T-helper 2 cell treated with Interferon-gamma antibody and Interleukin-4, amounts not matched to agents 100 ng/mL and 5 ng/mL, for 36 hours (primary cell): ENCODE results near the gene PRSS56. TPM values are rescaled to one million over a fixed set of nuclear protein-coding genes. Genes with fewer than 3 reads are reported as not detected.

ENCODE experiments used
- intact Hi-C: fragments of 100-400 bp; cut with micrococcal nuclease; formaldehyde crosslinking; loops from one replicate; pipeline ENCODE4 v1.15.1; 2023
- total RNA-seq: library from RNA; stranded (reverse); gene quantifications from 2 replicates; pipeline ENCODE4 v1.2.3, GENCODE V29; 2022

PRSS56 gene
- not detected in 2 replicates for total RNA-seq

DNA sequence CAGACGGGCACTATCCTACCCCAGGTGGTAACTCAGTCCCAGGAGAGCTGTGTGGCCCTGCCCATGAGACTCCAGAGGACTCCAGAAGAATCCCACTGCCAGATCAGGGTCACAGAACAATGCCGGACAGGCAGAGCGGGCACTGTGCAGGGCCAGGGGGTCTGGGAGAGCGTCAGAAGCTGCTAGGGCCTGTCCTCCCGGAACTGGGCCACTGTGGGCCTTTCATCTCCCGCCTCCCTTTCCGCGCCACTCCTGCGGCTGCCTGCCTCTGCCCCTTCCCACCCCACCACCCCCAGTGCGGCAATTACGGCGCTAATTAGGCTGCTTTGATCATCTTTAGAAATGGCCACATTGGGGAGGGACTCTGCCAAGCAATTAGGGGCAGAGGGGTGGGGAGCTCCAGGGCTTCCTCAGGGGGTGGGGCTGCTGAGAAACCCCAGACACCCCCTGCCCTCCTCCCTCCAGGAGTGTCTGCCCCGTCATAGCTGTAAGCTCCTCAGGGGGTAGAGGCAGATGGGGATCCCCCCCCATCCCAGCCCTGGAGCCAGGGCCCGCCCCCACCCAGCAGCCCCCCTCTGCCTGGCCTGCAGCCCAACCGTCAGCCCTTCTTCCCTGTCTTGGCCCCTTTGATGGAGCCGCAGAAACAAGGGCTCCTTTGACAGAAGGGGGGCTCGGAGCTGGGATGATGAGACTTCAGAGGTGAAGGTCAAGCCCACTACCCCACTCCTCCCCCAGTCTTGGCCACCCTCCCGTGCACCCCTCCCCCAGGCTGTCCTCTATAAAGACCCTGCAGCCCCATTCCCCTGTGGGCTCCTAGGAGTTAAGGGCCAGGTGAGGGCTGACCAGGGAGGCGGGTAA is at the start of gene PRSS56:
TSS of gene PRSS56 (plus strand) at position 808 of the 858 bp plus-strand sequence. CDS start 211 bp downstream, outside the sequence.
- intact Hi-C loops, result loop anchor here (5.0 to 10.0 kb wide), 2 partner anchors 78 to 615 kb away; no protein-coding TSS in a partner anchor

- intact Hi-C loops, result no loop called here
These were observed 46.7 kb upstream of the PRSS56 start for GRCh38 chr2:232473467-232473890.

- intact Hi-C loops, result no loop called here
These were observed 44.1 kb upstream of the PRSS56 start for GRCh38 chr2:232476045-232476444.

DNA sequence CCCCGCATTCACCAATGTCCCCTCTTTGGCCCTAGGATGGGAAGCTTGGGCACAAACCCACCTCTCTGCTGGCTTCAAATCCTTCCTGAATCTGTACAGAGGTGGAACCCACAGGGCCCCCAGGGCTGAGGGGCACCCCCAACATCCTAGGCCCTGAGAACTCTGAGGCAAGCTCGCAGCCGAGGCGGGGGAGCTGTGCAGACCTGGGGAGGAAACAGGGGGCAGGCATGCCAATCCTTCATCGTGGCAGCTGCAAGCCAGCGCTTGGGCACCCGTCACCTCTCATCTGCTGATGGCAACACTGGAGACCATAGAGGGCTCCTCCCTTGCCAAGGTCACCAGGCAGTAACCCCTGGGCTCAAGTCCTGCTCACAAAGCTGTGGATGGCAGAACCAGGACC is 43.4 kb upstream of the PRSS56 start:
- intact Hi-C loops, result no loop called here

DNA sequence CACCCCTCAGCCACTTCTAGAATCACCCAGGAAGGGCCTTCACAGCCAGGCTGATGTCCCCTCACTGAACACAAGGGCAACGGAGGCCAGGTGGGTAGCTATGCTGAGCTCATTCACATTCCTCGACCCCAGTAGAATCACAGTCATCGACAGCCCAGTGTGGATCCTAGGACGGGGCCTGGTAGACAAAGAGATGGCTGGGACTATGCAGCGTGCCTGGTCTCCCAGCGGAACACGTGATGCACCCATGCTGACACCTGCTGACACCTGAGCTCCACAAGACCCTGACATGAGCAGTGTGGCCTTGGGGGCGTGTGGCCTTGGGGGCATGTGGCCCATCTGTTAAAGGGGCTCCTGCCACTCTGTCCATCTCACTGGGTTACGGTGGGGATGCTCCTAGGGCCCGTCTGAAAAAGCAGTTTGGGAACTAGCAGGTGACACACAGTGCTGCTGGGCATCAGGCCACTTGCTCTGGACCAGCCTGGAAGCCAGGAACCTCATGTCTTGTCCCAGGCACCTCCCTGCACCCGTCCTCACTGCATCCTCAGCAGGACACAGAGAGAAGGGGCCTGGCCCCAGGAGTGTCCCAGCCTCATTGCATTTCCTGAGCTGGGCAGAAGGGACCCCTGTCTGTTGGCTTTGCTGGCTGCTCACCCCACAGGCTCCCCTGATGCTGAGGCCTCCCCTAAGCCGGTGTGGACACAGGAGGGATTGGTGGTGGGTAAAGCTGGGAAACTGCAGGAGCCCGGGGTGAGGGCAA is 42.3 kb upstream of the PRSS56 start:
- intact Hi-C loops, result no loop called here

DNA sequence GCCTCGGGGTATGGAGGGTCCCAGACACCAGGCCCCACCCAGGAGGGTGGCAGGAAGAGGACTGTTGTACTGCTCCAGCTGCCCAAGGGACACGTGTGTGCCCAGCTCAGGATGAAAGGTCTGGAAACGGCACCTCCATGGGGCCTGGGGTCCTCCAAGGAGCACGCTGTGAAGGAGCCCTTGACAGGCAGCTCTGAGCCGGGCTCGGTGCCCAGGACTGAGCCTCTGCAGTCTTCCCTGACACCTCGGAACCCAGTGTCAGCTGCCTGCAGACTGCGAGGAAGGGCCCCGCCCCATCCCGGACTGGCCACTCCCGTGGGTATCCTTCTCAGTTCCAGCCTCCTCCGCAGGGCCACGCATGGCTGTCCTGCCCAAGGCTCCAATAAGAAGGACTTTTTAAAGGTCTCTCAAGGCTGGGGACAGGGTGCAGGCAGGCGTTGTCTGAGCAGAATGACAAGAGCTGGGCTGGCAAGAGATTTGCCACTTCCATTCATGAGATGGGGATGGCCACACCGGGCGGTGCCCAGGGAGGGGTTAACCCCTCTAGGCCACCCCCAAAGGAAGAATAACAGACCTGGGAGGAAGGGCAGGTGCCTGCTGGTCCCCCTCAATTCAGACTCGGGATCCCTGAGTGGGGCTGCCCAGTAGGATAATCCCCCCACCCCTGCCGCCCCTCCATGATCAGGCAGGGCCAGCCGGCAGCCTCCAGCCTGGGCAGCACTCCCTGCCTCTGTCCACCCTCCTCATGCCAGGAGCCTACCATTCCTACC is 41.4 kb upstream of the PRSS56 start:
- intact Hi-C loops, result no loop called here

GRCh38 chr2:232479341-232480200 is 40.6 kb upstream of the PRSS56 start:
- intact Hi-C loops, result no loop called here

DNA sequence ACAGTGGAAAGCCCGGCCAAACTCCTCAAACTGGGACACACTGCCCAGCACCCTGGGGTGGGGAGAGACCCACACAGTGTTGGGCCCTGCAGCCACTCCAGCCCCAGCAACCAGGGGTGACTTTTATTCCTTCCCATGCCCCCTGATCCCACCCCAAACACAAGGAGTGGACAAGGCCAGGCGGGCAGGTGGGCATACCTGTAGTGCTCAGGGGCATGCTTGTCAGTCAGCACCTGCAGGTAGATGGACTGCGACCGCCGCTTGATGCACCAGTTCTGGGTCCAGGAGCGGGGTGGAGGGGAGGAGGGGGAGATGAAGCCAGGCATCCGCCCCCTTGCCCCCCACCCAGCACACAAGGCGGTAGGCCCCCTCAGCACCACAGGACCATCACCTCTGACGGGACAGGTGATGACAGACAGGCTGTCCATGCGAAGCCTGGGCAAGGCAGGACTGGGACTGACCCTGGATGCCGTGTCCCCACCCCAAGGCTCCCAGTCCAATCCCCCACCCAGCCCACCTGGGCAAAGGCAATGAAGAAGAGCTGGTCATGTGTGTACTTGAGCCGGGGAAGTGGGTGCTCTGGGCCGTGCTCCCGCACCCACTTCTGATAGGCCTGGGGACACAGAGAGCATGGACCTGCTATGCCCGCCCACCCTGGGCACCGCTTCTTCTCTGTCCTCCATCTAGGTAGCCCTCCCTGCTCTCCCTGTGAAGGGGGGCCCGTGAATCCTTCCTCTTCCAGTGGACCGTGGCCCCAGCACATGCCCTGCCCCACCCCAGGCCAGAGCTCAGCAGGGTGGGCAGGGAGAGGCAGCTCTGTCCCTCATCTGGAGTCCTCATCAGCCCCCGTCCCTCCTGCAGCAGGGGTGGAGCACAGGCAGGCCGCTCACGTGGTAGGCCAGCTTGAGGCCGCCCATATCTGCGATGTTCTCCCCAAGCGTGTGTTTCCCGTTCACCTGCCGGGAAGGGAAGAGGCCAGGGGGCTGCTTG is 39.7 kb upstream of the PRSS56 start:
- intact Hi-C loops, result no loop called here

GRCh38 chr2:232481322-232482140 is 38.7 kb upstream of the PRSS56 start:
- intact Hi-C loops, result no loop called here

GRCh38 chr2:232482301-232483238 is 37.6 kb upstream of the PRSS56 start:
- intact Hi-C loops, result no loop called here

GRCh38 chr2:232483311-232483922 is 36.8 kb upstream of the PRSS56 start:
- intact Hi-C loops, result no loop called here

GRCh38 chr2:232483923-232484627 is 36.1 kb upstream of the PRSS56 start:
- intact Hi-C loops, result no loop called here

GRCh38 chr2:232484628-232485347 is 35.4 kb upstream of the PRSS56 start:
- intact Hi-C loops, result no loop called here

- intact Hi-C loops, result no loop called here
These were observed 34.8 kb upstream of the PRSS56 start for GRCh38 chr2:232485348-232485756.

DNA sequence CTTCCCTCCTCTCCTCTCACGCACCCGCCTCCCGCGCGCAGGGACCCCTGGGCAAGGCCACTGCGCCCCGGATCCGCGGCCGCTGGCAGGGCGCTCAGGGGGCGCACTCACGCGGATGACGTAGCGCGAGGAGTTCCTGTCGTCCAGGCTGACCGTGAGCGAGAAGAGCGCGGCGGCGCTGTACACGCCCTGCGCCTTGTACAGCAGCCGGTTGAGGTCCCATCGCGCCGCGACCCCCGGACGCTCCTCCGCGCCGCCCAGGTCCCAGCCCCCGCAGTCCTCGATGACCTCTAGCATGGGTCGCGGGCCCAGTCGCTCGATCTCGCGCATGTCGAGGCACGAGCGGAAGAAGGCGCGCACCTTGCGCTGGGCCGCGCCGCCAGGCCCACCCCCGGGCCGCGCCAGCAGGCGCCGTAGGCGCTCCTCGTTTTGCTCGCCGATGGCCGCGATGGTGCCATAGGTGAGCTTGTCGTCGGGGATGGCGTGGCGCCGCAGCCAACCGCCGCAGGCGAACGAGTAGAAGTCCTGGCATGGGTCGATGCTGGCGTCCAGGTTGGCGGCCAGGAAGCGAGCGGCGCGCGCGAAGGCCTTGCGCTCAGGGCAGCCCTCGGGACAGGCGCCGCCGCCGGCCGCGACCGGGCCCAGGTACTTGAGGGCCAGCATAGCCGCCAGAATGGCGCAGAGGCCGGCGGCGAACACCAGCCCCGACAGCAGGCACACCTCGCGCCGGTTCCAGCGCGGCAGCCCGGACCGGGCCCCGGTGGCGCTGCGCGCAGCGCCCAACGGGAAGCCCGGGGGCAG is 34.2 kb upstream of the PRSS56 start:
- intact Hi-C loops, result no loop called here
